Cardiac septum (tissue), 1 donor: ENCODE results near the gene TTPAL. TPM values are rescaled to one million over a fixed set of nuclear protein-coding genes. Genes with fewer than 3 reads are reported as not detected.

ENCODE experiments used
- DNase-seq: peaks from one replicate; pipeline ENCODE4 v3.0.0-alpha.2; 2020; ENCODE audit warnings: low spot score
- intact Hi-C: fragments of 100-400 bp; cut with DNase I; formaldehyde crosslinking; loops from one replicate; pipeline ENCODE4 v1.14.0; 2022
- long read RNA-seq: library from polyadenylated mRNA; unstranded; transcript quantifications from one replicate; pipeline ENCODE4 v2.0.0, GENCODE V29; 2021
- total RNA-seq: library from RNA; stranded (reverse); fragmentation: NEBNext Ultra II Directional; extraction: Animal tissue kit (Norgen Biotek cat#: 25700); gene quantifications from one replicate; pipeline ENCODE4 v1.2.1, GENCODE V29; 2021
- donor health status: DM: no; HTN: no; CAD: no.

Gene TTPAL, protein sequence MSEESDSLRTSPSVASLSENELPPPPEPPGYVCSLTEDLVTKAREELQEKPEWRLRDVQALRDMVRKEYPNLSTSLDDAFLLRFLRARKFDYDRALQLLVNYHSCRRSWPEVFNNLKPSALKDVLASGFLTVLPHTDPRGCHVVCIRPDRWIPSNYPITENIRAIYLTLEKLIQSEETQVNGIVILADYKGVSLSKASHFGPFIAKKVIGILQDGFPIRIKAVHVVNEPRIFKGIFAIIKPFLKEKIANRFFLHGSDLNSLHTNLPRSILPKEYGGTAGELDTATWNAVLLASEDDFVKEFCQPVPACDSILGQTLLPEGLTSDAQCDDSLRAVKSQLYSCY
- total RNA-seq: 5.3 TPM
- long read RNA-seq, full-length matches to known transcripts: 6 of 11 reads
- long read RNA-seq, partial matches to known transcripts: 0 of 11 reads
- long read RNA-seq, other reads (novel, unspliced or antisense): 5 of 11 reads

GRCh38 chr20:44475694-44476560, at the start of gene TTPAL:
TSS of gene TTPAL (plus strand) at chr20:44475874. CDS start at chr20:44480000, 4,126 bp downstream.
- intact Hi-C loops: loop anchor here (5.0 kb wide), 2 partner anchors 46 to 131 kb away; partner anchors contain the start of gene SERINC3

DNA sequence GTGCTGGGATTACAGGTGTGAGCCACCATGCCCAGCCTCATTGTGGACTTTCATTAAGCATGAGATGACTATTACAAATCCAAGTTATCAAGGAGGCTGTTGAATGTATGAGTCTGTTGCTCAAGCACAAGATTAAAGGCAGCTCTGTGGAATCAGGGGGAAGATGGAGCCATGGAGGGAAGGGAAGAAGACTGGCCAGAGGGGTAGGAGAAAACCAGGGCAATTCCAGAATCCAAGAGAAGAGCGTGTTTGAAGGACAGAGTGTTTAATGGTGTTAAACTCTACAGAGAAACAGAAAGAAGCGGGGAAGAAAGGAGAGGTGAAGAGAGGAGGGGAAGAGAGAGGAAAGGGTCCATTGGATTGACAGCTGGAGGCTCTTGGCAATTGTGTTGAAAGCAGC, 49.8 kb upstream of the TTPAL start:
- intact Hi-C loops: no loop called here
- no peak for DNase-seq

More at GRCh38 chr20:44475694-44476560, at the start of gene TTPAL:
- peak; percentile 95 for DNase-seq

GRCh38 chr20:44426879-44427790, 48.5 kb upstream of the TTPAL start:
- DNase-seq: no peak
- intact Hi-C loops: no loop called here

DNA sequence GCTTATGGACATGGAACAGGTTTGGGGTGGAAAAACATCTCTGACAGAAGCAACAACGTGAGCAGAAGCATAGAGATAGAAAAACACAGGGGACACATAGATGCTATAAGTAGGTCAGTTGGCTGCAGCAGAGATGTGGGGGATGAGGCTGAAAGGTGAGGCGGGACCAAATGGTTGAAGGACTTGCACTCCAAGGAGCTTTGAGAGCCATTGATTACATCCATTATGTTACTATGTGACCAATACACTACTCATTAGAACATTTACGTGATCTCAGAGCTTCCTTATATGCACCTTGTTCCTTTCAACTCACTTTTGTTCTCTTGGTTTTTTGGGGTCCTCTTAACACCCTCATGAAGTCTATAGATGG, 47.9 kb upstream of the TTPAL start:
- no peak for DNase-seq
- intact Hi-C loops: no loop called here

DNA sequence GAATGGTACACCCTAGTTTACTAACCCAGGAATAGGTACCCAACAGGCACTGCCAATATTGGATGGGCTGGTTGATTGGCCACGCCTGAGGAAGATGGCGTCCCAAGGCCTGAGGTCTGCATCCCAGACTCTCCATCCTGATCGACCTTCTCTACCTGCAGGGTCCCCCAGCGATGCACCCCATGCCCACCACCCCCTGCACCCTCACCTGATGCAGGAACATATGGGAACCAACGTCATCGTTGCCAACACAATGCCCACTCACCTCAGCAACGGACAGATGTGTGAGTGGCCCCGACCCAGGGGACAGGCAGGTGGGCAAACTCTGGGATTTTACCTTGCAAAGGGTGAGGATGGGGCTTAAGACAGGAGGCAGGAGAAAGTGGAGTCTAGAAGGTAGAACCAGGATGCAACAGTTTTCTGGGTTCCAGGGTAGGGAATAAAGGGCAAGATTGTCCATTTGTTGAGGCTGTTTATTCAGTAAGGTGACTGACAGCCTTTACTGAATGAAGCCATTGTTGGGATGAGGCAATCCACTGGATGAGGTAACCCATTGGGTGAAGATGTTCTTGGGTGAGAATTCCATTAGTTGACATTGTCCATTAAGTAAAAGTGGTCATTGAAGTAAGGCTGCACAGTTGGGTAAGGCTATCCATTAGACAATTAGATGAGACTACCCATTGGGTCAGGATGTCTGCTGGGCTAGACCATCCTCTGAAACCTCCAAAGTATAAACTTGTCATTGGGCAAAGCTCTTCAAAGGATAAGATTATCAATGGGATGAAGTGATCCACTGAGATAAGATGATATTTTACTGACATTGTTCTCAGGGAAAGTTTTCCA, 47.3 kb upstream of the TTPAL start:
- intact Hi-C loops: no loop called here
- no peak for DNase-seq

GRCh38 chr20:44429017-44429339, 46.7 kb upstream of the TTPAL start:
- DNase-seq: no peak
- intact Hi-C loops: no loop called here

GRCh38 chr20:44429419-44430269, 46.0 kb upstream of the TTPAL start:
- intact Hi-C loops: no loop called here
- DNase-seq: no peak

DNA sequence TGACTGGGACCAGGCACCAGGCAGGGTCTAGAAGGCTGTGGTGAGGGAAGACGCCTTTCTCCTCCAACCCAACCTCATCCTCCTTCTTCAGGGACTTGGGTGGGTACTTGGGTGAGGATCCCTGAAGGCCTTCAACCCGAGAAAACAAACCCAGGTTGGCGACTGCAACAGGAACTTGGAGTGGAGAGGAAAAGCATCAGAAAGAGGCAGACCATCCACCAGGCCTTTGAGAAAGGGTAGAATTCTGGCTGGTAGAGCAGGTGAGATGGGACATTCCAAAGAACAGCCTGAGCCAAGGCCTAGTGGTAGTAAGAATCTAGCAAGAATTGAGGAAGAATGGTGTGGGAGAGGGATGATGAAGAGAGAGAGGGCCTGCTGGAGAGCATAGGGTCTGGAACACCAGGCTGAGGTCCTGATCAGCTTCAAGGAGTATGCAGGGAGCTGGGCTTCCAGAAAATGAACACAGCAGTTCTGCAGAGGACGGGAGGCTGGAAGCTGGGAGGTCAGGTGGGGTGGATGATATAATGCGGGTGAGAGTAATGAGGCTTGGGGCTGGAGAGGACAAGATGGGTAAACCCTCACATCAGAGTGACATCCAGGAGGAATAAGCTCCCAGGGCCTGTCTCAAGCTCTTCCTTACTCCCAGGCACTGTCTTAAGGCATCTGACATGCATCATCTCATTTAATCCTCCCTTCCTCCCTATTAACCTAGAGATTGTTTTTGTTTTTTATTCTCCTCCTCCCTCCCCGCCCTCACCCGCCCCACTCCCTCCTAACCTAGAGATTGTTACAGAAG, 45.2 kb upstream of the TTPAL start:
- no peak for DNase-seq
- intact Hi-C loops: no loop called here

DNA sequence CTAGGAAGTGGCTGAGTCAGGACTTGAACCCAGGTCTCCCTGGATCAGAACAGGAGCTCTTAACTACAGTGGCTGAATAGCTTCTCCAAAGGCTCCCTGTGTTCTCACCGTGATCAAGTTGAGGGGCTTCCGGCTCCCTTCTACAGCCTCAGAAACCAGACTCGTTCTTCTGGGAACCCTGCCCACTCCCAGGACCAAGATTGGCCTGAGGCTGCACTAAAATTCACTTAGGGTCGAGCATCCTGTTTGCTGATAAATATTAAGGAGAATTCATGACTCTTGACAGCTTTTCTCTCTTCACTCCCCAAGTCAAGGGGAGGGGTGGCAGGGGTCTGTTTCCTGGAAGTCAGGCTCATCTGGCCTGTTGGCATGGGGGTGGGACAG, 44.6 kb upstream of the TTPAL start:
- DNase-seq: no peak
- intact Hi-C loops: no loop called here

DNA sequence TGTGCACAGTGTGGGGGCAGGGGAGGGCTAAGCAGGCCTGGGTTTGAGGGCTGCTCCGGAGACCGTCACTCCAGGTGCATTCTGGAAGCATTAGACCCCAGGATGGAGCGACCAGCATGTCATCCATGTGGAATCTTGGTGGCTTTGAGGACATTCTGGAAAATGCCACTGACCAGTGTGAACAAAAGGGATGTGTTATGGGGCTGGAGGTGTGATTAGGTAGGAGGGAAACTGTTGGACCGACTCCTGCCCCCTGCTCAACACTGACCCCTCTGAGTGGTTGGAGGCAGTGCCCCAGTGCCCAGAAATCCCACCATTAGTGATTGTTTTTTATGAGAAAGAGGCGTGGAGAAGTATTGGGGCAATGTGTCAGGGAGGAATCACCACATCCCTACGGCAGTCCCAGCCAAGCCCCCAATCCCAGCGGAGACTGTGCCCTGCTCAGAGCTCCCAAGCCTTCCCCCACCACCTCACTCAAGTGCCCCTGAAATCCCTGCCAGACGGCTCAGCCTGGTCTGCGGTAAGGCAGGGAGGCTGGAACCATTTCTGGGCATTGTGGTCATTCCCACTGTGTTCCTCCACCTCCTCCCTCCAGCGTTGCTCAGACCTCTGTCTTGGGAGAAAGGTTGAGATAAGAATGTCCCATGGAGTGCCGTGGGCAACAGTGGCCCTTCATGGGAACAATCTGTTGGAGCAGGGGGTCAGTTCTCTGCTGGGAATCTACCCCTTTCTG, 44.0 kb upstream of the TTPAL start:
- intact Hi-C loops: no loop called here
- no peak for DNase-seq

DNA sequence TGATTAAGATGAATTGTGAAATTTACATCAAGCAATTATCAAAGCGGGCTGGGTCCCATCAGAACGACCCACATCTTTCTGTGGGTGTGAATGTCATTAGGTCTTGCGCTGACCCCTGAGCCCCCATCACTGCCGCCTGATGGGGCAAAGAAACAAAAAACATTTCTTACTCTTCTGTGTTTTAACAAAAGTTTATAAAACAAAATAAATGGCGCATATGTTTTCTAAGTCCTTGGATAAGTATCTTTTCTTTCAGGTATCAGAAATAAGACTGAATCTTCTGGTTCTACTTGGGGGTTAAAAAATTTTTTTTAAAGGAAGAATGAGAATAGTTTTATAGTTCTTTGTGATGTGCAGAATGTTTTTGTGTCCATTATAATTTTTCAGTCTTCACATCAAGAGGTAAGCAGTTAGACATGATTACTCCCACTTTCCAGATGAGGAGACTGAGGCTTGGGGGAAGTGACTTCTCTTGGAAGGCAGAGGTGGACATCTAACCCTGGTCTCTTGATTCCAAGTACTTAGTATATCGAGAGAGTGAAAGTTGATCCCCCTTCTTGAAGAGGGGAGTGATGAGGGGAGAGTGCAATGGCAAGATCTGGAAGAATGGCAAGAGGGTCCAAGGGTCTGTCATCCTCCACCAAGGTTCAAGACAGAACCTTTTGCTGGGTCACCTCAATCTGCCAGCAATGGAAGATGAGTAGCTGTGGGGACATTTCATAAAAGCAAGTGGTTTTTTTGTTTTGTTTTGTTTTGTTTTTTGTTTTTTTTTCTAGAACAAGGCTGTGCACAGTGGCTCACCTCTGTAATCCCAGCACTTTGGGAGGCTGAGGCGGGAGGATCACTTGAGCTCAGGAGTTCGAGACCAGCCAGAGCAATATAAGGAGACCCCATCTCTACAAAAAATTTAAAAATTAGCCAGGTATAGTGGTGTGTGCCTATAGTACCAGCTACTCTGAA, 42.8 kb upstream of the TTPAL start:
- intact Hi-C loops: no loop called here
- DNase-seq: no peak

DNA sequence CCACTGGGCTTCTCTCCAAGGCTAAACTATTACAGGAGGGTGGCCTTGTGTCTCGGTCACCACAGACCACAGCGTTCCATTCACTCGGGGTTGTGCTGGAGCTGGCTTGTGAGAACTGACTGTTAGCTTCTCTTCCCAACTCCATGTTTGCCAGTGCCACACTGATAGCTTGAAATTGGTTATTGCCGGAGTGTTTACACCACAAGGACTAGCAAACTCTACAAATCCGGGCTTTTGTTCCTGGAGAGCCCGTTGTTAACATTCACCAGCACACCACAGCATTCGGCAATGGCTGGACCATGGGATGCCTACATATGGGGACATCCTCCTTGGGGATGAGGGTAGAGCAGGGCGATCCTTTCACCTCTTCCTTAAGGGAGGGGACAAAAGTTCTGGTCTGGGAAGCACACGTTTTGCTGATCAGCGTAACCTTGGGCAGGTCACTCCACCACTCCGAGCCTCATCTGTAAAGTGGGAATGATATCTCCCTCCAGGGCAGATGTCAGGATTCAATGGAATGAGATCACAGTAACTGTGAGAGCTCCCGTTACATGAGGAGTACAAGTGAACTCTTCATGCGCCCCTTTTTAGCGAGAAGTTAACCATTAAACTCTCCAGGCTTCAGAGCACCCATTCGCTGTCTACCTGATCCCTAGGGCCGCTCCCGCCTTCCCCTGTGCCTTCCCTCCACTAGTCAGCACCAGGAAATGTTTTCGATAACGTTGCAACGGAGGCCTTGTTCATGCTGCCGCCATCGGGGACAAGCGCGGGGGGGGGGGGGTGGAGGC, 41.7 kb upstream of the TTPAL start:
- intact Hi-C loops: no loop called here
- no peak for DNase-seq

GRCh38 chr20:44435630-44436335, 39.9 kb upstream of the TTPAL start:
- DNase-seq: no peak
- intact Hi-C loops: no loop called here

- intact Hi-C loops: no loop called here
- DNase-seq: no peak
These were observed 39.3 kb upstream of the TTPAL start for GRCh38 chr20:44436393-44436792.
